T-helper 2 cell (primary cell): ENCODE data around the gene PDK4.
"Not testable (repeated sequence)": the region's sequence is repeated elsewhere in the genome, so short reads cannot be mapped to it uniquely, and the experiment has no call there.

Experiments used
- DNase-seq, 5 experiments: peaks; one replicate each; pipeline versions ENCODE4 v3.0.0 to v3.0.0-alpha.2; 2012 to 2022

The PDK4 gene

GRCh38 chr7:95560674-95561073, 35.6 kb downstream of the PDK4 start:
- no peak for DNase-seq

- no peak for DNase-seq
These were observed 37.5 kb downstream of the PDK4 start for GRCh38 chr7:95558864-95559263.

DNA sequence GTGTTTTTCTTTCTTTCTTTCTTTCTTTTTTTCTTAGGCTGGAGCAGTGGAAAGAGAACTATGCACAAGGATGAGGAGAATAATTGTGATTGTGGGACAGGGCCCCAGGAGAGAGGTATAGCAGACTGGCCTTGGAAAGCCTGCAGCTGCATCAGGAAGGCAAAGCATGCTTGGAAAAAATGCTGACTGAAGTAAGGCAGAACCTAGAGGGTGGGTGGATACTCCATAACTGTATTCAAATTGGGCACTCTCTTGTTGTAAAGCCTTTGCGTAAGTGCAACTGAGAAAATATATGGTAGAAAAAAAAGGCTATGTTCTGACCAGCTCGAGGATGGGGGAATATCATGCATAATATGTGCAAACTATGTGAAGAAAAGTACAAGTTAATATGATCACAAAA, 39.5 kb downstream of the PDK4 start:
- DNase-seq, result no peak

- no peak for DNase-seq
These were observed 42.4 kb downstream of the PDK4 start for GRCh38 chr7:95553939-95554338.

DNA sequence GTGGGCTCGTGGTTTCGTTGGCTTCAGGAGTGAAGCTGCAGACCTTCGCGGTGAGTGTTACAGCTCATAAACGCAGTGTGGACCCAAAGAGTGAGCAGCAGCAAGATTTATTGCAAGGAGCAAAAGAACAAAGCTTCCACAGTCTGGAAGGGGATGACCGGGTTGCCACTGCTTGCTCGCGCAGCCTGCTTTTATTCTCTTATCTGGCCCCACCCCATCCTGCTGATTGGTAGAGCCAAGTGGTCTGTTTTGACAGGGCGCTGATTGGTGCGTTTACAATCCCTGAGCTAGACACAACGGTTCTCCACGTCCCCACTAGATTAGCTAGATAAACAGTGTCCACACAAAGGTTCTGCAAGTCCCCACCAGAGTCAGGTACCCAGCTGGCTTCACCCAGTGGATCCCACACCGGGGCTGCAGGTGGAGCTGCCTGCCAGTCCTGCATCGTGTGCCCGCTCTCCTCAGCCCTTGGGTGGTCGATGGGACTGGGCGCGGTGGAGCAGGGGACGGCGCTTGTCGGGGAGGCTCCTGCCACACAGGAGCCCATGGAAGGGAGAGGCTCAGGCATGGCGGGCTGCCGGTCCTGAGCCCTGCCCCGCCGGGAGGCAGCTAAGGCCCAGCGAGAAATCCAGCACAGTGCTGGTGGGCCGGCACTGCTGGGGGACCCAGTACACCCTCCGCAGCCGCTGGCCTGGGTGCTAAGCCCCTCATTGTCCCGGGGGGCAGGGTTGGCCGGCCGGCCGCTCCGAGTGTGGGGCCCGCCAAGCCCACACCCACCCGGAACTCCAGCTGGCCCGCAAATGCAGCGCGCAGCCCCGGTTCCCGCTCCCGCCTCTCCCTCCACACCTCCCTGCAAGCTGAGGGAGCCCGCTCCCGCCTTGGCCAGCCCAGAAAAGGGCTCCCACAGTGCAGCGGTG, 44.0 kb downstream of the PDK4 start:
- not testable (repeated sequence) for DNase-seq

DNA sequence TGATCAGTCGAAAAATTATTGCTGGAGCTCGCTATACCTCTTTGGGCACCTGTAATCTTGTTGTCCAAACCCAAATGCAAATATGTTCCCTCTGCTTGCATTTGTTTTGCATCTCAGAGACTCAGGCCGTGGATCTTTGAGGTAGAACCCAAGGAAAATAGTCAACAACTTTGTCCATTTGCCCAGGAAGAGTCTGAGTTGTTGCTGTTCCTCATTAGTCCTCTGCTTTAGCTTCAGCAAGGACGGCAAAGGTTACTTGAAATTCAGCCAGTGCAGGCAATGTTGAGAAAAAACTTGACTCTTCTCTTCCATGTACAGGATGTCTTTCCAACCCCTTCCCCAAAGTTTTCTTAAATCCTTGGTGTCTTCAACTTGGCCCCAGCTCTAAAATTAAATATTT, 45.8 kb downstream of the PDK4 start:
- no peak for DNase-seq

DNA sequence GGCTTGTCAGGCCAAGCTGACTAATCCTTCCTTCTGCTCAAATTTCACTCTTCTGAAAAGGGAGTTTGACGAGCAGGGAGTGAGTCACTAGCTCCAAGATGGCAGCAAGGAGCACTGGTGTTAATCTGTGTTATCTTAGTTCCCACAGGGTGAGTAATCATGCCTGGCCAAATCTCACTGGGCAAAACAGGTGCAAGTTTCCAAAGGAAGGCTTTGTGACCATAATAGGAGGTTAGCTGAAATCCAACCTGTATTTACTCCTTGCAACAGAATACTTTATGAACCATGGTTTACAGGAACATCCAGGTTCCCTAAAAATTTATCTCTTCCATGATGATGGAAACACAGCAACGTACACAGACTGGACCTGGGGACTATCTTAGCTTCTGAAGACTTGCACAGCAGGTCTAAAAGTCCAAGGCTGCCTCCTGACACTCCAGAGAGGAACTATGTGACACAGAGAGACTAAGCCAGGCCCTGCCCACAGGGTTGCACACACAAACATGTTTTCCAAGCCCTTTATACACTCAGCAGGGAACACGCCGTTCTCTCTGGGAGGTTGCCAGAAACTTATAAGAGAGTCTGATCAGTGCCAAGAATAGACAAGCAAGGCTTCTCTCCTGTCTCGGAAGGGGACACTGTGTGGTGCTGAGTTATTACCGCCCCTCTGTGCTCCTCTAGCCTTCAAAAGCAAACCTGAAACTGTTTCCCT, 46.3 kb downstream of the PDK4 start:
- no peak for DNase-seq

- DNase-seq, result no peak
These were observed 48.7 kb downstream of the PDK4 start for GRCh38 chr7:95547361-95548348.

- DNase-seq, result no peak
These were observed 49.7 kb downstream of the PDK4 start for GRCh38 chr7:95546647-95547046.

DNA sequence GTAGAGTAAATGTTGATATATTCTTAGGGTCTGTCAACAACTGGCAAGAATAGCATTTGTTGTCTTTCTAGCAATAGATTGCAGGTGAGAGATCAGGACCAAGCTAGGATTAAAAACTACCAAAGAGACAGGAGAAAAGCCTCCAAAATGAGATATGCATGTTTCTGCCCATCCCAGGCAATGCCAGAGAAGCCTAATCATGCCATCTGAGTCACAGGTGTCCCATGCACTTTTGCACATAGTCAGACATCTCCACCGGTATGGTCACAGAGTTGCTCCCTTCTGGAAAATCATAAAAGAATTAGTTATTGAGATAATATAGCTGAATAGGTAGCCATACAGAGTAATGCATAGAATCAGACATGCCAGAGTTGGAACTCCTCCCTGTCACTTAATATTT, 50.6 kb downstream of the PDK4 start:
- no peak for DNase-seq

- no peak for DNase-seq
These were observed 51.2 kb downstream of the PDK4 start for GRCh38 chr7:95545007-95545615.

DNA sequence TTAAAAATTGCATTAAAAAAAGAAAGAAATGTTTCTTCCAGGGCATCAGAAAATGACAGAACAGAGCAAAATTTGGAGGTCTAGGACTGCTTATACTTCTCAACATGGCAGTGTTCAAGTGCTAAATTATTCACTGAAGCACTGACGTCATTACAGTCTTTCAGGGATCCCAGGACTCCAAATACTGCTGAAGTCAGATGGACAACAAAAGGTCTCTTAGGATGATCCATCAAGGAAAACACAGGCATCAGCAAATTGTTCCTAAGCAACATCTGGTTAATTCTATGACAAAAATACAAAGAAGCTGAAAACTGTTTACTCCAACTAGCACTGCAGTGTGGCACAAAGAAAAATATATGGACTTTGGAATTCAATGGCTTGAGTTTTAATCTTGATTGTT, 52.1 kb downstream of the PDK4 start:
- no peak for DNase-seq

DNA sequence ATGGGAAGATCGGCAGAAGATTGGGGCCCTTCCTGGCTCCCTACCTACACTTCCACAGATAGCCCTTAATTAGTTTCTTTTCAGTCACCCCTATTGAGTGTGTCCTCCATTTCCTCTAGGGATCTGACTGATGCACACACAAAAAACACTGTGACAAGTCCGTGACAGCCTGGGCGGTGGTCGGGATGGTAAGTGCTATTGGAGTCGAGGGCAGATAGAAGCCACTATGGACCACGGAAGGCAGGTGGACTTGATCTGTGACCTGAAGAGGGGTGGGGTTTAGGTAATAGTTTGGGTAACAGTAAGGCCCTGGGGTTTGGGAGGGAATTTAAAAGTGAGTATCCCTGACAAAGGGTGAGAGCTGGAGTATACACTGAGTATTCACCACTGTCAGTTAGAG, 53.0 kb downstream of the PDK4 start:
- no peak for DNase-seq

DNA sequence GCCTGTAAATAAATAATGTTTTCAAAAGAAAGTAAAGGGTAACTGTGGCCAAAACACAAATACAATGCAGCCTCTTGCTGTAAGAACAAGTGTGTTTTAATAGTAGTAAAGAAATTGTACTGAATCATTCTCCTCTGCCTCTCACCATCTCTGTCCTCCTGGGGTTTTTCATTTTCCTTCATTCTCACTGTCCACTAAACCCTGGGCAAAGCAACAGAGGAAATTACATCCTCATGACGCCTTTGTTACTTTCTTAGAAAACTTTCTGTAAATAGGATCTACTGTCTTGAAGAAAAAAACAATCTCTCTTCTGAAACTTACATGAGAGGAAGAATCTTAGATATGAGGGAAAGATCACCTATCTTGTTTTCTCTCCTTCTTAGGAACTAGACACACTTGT, 56.0 kb downstream of the PDK4 start:
- no peak for DNase-seq

DNA sequence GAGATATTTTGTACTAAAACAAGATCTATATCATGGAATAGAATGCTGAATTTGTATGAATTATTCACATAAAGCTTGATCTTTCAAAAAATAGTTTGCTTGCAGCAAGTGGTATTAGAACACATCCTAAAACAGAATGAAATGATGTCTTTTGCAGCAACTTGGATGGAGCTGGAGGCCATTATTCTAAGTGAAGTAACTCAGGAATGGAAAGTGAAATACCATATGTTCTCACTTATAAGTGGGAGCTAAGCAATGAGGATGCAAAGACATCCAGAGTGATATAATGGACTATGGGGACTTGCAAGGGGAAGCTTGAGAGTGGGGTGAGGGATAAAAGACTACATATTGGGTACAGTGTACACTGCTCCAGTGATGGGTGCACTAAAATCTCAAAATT, 56.9 kb downstream of the PDK4 start:
- DNase-seq, result no peak

- DNase-seq, result no peak
These were observed 58.8 kb downstream of the PDK4 start for GRCh38 chr7:95537468-95537867.

DNA sequence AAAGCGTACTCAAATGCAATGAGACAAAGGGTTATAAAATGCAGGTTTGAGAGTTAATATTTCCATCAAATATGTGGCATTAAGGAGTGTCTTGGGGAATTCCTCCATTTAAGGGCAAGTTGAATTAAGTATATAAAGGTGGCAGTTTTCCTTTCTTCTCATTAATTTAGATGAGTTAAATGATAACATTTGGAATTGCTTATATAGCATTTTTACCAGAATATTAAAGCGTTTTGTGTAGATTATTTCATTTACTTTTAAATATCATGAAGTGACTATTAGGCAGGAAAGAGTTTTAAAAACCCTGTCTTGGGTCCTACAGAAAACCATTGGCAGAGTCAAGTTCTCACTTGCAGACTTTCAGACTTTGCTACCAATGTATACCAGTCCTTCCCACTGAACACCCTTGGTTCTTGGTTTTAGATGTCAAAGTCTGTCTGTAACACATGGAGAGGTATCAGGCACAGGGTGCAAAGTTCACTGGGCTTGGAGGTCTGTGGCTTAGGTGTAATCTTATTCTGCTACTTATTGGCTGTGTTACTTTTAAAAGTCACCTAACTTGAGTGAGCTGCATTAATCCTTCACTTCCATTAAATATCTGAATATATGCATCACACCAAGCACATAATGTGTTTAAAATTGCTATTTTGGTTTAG, 59.5 kb downstream of the PDK4 start:
- DNase-seq, result no peak

DNA sequence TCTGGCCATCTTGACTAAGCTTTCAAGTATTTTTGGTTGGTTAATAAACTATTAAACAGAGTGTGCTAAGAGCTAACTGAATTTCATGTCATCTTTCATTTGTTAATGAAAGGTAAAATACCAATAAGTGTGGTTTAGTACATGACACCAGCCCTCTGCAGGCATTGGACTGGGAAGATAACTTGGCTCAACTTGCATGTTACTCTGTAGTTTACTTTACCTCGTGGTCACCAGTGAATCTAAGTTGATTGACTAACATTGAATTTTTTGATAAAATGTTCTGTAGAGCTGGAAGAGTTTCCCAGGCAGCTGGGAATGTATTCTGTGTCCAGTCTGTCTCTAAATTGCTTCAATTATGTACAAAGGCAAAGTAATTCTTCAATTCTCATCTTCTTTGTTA, 60.7 kb downstream of the PDK4 start:
- DNase-seq, result no peak

GRCh38 chr7:95534796-95535195, 61.5 kb downstream of the PDK4 start:
- no peak for DNase-seq
